Measurements from ENCODE around the gene AP4M1.

The AP4M1 gene, protein sequence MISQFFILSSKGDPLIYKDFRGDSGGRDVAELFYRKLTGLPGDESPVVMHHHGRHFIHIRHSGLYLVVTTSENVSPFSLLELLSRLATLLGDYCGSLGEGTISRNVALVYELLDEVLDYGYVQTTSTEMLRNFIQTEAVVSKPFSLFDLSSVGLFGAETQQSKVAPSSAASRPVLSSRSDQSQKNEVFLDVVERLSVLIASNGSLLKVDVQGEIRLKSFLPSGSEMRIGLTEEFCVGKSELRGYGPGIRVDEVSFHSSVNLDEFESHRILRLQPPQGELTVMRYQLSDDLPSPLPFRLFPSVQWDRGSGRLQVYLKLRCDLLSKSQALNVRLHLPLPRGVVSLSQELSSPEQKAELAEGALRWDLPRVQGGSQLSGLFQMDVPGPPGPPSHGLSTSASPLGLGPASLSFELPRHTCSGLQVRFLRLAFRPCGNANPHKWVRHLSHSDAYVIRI

DNA sequence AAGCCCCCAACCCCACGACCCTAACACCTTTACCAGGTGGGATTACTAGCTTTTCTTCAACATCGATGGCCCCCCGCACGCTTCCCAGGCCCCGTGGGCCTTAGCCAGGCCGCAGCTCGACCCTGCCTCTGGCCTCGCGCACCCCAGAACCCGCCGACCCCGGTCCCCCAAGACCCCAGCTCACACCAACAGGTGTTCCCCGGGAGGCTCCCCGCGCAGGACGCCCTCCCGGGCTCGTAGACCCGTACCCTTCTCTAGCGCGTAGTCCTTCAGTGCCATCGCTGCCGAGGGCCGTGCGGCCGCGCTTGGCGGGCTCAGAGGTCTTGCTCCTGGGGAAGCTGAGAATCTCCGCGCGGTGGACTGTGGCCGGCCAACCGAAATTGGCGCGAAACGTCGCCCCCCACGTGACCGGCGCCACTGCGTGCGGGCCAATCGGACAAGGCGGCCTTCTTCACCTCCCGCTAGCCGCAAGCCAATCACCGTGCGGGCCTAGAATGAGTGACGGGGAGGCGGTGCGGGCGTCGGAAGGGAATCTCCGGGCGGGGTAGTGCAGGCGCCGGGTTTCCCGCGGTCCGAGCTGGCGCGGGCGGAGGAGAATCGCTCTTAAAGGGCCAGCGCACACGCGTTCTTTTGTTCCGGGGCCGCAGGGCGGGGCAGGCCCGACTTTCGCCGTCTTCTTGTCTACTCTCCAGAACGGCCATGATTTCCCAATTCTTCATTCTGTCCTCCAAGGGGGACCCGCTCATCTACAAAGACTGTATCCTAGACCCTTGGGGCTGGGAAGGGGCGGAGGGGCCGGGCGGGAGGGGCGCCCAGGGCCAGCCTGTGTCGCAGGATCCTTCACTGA is at the start of gene AP4M1, which contains the start of gene MCM7:
Gene AP4M1, plus strand, starts transcription at position 628 of the 847 bp plus-strand sequence. Its CDS starts 72 bp downstream, at position 700.
Gene MCM7, minus strand, starts transcription at position 382 of the 847 bp plus-strand sequence. Its CDS starts 103 bp downstream, at position 279.
- peak; percentile 96 to 97 for DNase-seq

DNA sequence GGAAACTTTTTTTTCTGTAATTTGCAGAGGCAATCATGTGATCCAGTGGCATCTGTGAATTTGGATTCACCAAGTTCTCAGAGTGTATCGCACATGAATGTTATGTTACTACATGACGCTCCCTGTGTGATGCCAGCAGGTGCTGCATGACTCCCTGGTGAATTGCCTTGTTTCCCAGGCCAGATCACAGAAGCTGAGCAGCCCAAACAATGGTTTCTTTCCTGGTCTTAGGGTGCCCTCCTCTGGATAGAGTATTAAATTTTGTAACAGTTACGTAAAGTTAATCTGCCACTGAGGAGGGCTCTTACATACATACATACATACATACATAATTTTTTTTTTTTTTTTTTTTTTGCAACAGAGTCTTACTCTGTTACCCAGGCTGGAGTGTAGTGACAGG is 48.2 kb upstream of the AP4M1 start:
- no peak for DNase-seq

DNA sequence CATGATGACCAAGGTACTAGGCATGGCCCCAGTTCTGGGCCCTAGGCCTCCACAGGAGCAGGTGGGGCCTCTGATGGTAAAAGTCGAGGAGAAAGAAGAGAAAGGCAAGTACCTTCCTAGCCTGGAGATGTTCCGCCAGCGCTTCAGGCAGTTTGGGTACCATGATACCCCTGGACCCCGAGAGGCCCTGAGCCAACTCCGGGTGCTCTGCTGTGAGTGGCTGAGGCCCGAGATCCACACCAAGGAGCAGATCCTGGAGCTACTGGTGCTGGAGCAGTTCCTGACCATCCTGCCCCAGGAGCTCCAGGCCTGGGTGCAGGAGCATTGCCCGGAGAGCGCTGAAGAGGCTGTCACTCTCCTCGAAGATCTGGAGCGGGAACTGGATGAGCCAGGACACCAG is 44.4 kb upstream of the AP4M1 start:
- DNase-seq: no peak

DNA sequence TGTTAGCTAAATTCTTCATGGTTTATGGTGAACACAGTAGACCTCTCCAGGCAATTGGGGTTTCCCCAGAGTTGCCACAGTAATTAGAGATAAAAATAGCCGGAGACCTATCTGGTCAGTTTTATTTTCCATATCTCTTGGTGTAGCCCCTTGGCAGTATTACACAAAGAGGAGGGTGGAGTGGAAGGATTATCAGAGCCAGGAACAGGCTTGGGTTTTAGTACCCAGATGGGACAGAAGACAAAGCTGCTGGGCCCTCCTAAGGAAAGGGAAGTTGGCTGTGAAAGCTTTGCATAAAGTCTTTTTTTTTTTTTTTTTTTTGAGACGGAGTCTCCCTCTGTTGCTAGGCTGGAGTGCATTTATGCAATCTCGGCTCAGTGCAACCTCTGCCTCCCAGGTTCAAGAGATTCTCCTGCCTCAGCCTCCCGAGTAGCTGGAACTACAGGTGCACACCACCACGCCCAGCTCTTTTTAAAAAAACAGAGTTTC is 42.1 kb upstream of the AP4M1 start:
- DNase-seq: no peak

DNA sequence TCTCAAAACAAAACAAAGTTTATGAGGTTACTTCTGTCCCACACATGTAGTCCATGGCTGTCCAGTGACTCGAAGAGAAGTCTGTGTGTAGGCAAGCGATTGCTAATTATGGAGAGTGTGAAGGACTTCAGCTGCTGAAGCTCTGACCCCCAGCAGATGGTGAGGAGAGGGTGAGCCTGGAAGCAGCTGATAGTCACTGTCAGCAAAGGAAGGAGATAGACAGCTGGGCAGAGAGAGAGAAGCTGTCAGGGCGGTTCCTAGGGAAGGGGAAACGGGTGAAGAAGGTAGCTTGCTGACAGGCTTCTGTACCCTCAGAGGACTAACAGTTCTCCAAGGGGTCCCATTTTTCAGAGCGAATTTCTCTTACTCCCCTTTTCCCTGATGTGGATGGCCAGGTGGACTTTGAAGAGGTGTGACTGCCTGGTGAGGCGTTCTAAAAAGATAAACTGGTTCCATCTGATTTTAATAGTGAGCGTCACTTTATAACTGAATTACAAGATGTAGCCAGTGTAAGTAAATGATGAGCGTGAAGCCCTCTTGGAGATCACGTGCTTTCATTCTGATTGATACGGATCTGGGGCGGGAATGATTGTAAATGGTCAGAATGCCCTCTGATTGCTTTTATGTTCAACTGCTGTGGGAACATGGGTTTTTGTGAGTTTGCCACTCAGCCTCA is 39.8 kb upstream of the AP4M1 start:
- DNase-seq: no peak

DNA sequence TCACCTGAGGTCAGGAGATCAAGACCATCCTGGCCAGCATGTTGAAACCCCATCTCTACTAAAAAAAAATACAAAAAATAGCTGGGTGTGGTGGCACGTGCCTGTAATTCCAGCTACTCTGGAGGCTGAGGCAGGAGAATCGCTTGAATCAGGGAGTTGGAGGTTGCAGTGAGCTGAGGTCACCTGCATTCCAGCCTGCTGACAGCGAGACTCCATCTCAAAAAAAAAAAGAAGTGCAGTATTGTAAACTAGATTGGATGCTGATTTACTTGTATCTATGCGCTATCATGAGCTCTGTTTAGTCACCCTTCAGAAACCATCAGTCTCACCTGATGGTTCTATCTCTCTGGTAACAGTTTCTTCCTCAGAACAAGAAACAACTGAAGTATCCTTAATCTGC is 38.1 kb upstream of the AP4M1 start:
- DNase-seq: no peak

DNA sequence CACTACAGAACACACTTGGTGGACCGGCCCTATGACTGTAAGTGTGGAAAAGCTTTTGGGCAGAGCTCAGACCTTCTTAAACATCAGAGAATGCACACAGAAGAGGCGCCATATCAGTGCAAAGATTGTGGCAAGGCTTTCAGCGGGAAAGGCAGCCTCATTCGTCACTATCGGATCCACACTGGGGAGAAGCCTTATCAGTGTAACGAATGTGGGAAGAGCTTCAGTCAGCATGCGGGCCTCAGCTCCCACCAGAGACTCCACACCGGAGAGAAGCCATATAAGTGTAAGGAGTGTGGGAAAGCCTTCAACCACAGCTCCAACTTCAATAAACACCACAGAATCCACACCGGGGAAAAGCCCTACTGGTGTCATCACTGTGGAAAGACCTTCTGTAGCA is 37.3 kb upstream of the AP4M1 start:
- DNase-seq: no peak

DNA sequence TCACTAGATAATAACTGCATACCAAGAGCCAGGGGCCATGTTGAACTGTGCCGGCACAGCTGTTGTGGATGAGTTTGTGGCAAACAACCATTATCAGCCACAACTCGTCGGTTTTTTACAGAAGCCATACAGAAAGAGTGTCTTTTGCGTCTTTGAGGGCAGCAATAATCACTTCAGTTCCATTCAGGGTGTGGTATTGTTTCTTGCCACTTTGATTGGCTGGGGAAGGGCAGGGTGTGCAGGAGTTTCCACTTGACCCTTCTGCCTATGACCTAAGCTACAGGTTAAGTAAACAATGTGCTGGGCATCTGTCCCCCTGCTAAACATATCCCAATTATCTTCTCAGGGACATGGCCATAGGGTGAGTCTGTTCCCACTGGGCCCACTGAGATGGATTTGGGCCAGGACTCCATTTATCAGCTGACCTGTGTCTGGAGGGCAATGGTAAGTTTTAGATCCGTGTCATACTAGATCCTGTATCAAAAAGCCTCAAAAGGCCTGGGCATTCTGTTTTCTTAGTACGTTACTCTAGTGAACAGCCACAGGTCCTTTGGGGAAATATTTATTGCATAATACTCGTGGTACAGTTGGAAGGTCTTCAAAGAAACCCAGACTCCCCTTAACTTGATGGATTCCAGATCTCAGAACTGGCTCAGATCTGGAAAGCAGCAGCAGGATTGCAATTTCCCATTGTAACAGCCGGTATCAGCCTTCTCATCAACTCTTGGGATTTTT is 35.8 kb upstream of the AP4M1 start:
- no peak for DNase-seq

DNA sequence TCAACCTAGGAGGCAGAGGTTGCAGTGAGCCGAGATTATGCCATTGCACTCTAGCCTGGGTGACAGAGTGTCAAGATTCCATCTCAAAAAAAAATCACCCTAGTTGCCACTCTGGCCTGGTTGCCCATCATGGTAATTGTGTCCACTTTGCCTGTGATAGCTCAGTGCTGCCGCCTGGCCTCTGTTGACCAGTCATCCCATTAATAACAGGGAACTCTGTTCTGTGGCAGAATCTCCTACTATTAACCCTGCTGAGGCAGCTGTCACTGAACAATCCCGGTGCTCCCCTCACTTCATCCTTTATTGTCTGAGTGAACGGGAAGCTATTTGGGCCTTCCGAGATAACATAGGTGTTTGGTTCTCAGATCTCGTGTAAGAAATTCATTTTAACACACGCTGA is 34.5 kb upstream of the AP4M1 start:
- no peak for DNase-seq

DNA sequence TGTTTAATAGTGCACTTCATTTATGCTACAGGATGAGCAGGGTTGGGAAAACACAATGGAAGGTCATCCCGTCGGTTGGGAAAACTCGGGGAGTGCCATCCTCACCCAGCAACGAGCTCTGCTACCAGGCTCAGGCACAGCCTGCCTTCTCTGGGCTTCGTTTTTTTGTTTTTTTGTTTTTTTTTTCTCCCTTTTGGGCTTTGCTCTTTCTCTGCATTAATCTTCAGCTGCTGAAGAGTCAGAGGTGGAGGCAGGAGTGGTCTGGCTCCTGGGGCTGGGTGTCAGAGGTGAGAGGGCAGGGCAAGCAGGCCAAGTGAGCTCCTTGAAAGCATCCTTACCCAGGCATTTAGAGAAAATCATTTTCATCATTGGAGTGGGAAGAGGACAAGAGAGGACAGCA is 31.5 kb upstream of the AP4M1 start:
- no peak for DNase-seq

DNA sequence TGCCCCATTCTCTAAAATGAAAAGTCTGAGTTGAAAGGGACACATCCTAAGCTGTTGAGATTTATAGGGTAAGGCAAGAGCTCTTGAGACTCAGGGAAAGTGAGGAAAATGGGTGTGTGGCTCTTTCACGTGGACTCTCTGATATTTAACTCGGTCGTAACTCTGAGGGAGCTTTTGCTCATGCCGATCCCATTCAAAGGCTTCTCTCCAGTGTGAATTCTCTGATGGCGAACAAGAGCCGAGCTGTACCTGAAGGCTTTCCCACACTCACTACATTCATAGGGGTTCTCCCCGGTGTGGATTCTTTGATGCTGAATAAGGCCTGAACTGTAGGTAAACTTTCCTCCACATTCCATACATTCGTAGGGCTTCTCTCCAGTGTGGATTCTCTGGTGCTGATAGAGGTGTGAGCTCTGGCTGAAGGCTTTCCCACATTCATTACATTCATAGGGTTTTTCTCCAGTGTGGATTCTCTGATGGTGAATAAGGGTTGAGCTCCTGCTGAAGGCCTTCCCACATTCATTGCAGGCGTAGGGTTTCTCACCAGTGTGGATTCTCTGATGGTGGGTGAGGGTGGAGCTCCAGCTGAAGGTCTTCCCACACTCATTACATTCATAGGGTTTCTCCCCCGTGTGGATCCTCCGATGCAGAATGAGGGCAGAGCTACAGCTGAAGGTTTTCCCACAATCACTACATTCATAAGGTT is 30.3 kb upstream of the AP4M1 start:
- no peak for DNase-seq

DNA sequence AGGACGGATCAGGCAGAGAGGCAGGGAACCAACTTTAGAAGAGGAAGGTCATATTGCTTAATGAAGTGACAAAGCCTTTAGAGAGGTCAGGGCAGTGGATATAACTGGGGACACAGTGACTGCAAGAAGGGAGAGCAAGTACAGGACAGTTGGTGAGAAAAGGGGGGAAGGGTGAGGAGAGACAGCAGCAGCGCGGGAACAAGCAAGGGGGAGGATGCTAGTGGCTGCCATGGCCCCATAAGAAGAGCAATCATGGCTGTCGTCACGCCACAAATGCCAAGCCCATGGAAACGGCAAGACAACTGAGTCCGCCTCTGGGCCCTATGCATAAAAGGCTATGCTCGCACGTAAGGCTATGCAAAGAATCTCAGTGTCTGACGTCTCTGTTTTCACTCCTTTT is 29.0 kb upstream of the AP4M1 start:
- no peak for DNase-seq

DNA sequence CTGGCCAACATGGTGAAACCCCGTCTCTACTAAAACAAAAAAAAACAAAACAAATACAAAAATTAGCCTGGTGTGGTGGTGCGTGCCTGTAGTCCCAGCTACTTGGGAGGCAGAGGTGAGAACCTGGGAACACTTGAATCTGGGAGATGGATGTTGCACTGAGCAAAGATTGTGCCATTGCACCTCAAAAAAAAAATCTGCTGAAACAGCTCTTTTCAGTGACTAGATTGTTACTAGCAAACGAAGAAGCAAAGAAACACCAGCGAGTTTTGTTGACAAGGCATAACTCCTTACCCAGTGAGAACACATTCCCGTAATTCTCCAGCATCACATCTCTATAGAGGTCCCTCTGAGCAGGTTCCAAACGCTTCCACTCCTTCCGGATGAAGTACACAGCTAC is 26.6 kb upstream of the AP4M1 start:
- no peak for DNase-seq

DNA sequence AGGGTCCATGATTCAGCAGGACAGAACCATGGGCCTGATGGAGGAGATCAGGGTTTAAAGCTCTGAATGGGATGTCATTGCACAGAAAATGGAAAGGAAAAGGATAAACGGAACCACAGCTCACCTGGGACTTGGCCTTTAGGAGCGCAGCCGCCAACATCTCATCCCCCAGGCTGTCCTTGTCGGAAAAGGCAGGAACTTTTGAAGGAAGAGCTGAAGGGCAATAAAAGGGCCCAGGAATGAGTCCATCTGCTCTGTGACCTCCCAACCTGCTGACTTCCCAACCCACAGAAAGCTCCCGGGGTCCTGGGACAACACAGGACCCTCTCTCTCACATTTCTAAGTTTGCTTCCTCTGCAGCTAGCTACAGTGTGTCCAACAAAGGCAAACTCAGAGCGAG is 26.0 kb upstream of the AP4M1 start:
- DNase-seq: no peak

DNA sequence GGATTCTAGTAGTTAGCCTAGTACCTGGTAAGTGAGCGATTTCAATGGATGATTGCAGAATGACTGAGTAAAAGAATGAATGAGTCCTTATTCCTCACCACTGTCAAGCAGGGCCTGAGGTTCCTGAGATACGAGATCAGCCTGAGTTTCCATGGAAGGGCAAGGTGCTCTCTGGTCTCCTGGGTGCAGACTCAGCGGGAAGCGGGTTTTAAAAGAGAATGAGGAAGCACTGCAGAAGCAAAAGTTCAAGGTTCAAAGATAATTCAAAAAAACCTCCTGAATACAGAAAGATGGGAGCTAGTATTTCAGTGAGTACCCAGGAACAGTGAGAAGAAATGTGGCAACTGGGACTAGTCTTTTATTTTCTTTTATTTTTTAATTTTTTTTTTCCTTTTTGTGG is 24.2 kb upstream of the AP4M1 start:
- DNase-seq: no peak

DNA sequence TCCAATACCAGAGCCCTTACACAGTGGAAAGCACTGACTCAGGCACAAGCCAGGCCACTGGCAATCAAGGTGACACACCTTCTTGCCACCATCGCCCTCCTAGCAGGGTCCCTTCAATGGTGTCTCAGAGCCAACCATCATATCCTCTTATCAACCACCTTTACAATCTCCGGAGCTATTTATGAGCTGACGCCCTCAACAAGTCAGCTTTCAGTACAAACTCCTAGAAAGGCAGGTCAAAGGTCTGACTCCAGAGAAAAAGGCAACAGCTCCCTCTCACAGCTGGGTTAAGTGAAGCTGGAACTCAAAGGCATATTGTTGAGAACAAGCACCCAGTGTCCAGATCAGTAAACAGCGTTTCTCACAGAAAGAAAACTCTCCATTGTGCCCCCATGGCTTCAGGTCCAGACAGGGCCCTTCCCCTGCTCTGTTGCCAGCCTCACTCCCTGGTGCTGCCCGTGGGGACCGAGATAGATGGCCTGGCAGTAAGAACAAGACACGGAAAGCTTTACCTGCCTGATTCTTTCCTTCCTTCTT is 22.4 kb upstream of the AP4M1 start:
- DNase-seq: no peak

DNA sequence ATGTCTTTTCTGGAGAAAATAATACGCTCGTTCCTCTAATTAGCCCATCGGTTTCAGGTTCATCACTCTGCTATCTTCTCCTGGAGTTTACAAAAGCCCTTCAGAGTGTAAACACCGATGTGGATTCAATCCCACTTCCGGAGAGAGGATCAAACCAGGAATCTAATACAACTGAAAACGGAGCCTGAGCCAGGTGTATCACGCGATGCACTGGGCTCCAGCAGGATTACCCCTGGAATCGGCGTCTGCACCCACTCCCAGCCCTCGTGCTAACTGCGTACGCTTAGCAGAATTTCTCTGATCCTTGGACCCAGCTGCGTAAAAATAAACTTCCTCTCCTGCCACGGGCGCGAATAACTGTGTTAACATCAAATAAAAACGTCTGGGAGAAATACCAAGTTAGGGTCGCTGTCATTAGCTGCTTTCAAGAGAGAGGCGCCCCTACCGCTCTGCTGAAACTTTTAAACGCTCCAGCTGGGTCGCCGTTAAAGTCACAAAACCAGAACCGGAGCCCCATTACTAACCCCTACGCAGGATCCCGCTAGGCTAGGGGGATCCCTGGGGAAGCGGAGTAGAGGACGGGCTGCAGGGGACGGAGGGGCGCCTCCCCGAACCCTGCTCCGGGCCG is 20.4 kb upstream of the AP4M1 start:
- DNase-seq: no peak

DNA sequence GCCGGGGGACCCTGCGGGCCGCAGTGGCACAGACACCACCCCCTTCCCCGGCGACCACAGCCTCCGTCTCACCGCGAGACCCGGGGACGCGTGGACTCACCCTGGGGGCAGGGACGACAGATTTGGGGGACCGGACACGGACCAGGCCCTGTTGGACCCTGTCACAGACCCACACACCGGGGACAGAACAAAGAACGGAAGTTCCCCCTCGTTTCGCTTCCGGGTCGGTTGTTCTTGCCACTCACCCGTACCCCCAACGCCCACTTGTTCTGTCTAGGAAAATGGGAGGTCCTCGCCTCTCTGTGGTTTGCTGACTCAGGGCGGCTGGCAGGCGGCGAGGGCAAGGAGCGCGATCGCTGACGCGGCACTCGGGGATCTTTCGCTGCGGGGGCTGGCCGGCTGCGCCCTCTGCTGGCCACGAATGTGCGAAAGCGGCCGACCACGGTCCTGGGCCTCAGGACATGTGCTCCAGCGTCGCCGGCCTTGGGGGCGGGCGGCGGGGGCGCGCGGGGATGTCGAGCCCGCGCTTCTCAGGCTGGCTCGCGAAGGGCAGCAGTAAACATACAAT is 19.8 kb upstream of the AP4M1 start, which contains the start of gene ZNF3:
Gene ZNF3, minus strand, starts transcription at position 189 of the 568 bp plus-strand sequence. CDS start 4,366 bp downstream, outside the sequence.
- peak; percentile 97 for DNase-seq

DNA sequence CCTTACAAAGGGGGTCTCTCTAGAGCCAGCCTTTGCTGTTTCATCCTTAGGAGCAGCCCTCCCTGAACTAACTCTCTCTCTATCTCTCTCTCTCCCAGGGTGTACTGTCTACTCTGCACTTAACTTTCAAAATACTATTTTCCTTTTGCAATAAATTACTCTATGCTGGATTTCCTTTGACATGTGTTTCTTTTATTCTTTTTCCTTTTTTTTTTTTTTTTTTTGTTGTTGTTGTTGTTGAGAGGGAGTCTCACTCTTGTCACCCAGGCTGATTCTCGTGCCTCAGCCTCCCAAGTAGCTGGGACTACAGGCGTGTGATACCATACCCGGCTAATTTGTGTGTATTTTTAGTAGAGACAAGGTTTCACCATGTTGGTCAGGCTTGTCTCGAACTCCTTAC is 18.5 kb upstream of the AP4M1 start:
- no peak for DNase-seq

DNA sequence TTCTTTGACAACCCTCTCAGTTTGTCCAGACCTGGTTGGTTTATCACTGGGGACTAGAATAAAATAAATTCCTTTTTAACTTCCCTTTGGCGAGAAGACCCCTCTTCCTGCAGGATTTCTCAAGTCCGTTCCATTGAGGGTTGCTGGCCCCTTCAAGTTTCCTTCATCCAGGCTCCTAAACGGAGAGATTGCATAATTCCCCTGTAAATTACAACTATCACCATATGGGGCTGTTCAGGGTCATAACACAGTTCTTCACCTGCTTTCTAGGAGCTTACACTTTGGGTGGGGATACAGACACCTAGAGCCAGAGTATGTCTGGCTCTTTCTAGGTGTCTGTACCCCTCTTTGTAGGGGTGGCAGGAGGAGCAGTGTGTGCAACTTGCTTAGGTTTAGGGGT is 15.9 kb upstream of the AP4M1 start:
- no peak for DNase-seq

Measured in stimulated activated CD4-positive, alpha-beta T cell treated with anti-CD3 and anti-CD28 coated beads, Interleukin-2, amount 100 ng/mL, for 48 hours (primary cell).